Measurements from ENCODE around the gene STX1B. TPM values are rescaled to one million over a fixed set of nuclear protein-coding genes. Genes with fewer than 3 reads are reported as not detected.

The STX1B gene
- total RNA-seq, 1 donor from 2014 or later = 4.5 TPM

DNA sequence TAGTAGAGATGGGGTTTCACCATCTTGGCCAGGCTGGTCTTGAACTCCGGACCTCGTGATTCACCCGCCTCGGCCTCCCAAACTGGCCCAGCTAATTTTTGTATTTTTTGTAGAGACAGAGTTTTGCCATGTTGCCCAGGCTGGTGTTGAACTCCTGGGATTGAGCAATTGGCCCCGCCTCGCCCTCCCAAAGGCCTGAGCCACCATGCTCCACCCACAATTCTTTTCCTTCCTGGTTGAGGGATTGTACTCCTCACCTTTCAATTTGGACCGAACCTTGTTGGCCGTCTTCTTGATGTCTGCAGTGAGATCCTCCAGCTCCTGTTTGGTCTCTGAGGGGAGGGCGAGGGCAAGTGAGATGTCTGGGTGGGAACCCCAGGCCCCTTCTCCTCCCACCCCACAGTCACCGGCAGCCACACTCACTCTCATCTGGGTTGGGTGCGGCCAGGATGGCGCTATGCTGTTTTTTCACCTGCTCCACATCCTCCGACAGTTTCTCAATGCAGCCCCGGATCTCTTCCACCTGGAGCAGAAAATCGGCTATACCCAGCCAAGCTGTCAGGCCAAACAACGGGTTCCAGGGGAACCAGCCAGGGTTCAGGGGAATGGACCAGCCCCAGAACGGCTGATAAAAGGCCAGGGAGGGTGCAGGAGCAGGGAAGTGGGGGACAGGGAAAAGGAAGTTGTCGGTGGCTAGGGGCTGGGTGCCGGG is 9.6 kb downstream of the STX1B start:
- H3K4me3 Mint-ChIP-seq (ENCODE audit: unreplicated experiment) = no peak overlapping the region
- TF ChIP-seq CTCF (IDR thresholded peaks at IDR 0.05) = no peak
- H3K27me3 Mint-ChIP-seq (ENCODE audit: unreplicated experiment) = no peaks in the 10 kb centered on the region
- peaks cover 27% of the 10 kb centered on the region for H3K4me1 Mint-ChIP-seq (ENCODE audit: unreplicated experiment)
- no peaks in the 10 kb centered on the region for H3K36me3 Mint-ChIP-seq (ENCODE audit: unreplicated experiment)
- H3K9me3 Mint-ChIP-seq (ENCODE audit: unreplicated experiment) = no peaks in the 10 kb centered on the region
- H3K27ac Mint-ChIP-seq (ENCODE audit: unreplicated experiment) = no peak overlapping the region
- no peak for DNase-seq (ENCODE audit: extremely low spot score, unreplicated experiment)

GRCh38 chr16:30998852-30999761 is 11.3 kb downstream of the STX1B start:
- H3K9me3 Mint-ChIP-seq (ENCODE audit: unreplicated experiment) = no peaks in the 10 kb centered on the region
- TF ChIP-seq CTCF (IDR thresholded peaks at IDR 0.05) = no peak
- peaks cover 27% of the 10 kb centered on the region for H3K4me1 Mint-ChIP-seq (ENCODE audit: unreplicated experiment)
- DNase-seq (ENCODE audit: extremely low spot score, unreplicated experiment) = no peak
- no peaks in the 10 kb centered on the region for H3K36me3 Mint-ChIP-seq (ENCODE audit: unreplicated experiment)
- no peak overlapping the region for H3K4me3 Mint-ChIP-seq (ENCODE audit: unreplicated experiment)
- H3K27ac Mint-ChIP-seq (ENCODE audit: unreplicated experiment) = peak overlapping the region; percentile 78
- no peaks in the 10 kb centered on the region for H3K27me3 Mint-ChIP-seq (ENCODE audit: unreplicated experiment)

DNA sequence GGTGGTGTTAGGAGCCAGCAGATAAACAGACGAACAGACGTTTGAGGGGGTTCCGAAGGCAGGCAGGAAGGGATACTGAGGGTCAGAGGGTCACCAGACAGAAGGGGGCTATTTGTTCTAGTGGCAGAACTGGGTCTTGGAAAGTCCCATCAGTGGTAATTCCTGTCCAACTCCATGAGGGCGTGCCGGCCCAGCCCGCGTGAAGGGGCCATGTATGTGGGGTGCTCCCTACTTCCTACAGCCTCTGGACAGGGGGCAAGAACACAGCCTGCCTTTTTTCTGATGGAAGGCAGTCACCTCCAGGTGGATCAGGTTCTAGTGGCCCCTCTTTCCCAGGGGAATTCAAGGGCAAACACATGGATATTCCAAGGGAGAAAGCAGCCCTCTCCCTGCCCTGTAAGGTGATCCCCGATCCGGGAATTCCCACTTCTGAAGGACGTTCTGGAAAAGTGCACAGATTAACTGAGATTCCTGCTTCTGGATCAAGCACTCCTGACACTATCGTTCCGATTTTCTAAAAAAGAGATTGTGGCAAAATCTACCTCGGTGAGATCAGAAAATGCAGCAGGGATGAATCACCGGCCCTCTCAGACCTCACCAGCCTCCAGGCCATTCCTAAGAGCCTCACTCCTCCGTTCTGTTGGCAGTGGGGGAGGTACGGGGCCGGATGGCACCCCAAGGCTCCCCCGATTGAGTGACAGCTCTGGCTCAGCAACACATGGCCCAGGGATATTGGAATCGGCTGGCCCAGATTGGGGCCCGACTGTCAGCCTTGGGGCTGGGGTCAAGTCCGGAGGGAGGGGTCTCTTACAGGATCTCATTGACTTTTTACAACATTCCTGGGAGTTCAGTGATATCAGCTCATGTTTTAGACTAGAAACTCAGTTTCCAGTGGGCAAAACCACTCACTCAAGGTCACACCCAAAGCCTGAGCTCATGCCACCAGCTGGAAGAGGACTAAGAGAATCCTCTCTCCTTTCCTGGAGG is 12.4 kb downstream of the STX1B start:
- no peaks in the 10 kb centered on the region for H3K27me3 Mint-ChIP-seq (ENCODE audit: unreplicated experiment)
- TF ChIP-seq CTCF (IDR thresholded peaks at IDR 0.05) = no peak
- peak overlapping the region; percentile 78 for H3K27ac Mint-ChIP-seq (ENCODE audit: unreplicated experiment)
- peaks cover 27% of the 10 kb centered on the region for H3K4me1 Mint-ChIP-seq (ENCODE audit: unreplicated experiment)
- peak overlapping the region; percentile 73 for H3K4me3 Mint-ChIP-seq (ENCODE audit: unreplicated experiment)
- no peaks in the 10 kb centered on the region for H3K36me3 Mint-ChIP-seq (ENCODE audit: unreplicated experiment)
- no peaks in the 10 kb centered on the region for H3K9me3 Mint-ChIP-seq (ENCODE audit: unreplicated experiment)
- DNase-seq (ENCODE audit: extremely low spot score, unreplicated experiment) = no peak

DNA sequence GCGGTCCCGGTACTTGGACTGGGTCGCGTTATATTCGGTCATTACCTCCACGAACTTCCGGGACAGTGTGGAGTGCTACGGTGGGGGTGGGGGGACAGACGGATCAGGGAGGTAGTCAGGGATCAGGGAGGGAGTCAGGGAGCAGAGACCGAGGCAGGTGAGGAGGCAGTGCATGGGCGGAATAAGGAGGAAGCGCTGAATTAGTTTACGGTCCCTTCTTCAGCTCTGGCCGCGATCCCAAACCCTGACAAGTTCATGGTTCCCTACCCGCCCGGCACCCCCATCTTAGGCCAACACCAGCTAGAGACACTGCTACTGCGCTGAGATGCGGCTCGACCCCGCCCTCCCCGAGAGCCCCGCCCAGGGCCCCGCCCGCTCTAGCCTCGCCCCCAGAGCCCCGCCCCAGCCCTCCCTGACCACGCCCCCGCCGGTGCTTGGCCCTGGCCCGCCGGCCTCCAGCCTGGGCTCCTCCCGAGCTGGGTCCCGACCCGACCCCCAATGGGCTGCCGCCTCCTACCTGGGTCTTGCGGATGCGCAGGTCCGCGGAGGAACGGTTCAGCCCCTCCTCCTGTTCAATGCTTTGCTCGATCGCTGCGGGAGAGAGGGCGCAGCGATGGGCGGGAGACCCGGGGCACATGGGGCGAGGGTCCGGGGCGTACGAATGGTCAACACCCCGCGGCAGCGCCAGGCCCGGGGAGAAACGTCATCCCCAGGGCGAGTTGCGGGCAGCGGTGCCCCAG is 13.3 kb downstream of the STX1B start:
- Mint-ChIP-seq H3K4me1 (ENCODE audit: unreplicated experiment) (peaks cover 27% of the 10 kb centered on the region), H3K27ac (ENCODE audit: unreplicated experiment) (peak overlapping the region; percentile 78), H3K4me3 (ENCODE audit: unreplicated experiment) (peak overlapping the region; percentile 73), H3K27me3 (ENCODE audit: unreplicated experiment) (no peaks in the 10 kb centered on the region), H3K36me3 (ENCODE audit: unreplicated experiment) (no peaks in the 10 kb centered on the region), H3K9me3 (ENCODE audit: unreplicated experiment) (no peaks in the 10 kb centered on the region)
- TF ChIP-seq CTCF (IDR thresholded peaks at IDR 0.05) = no peak
- DNase-seq (ENCODE audit: extremely low spot score, unreplicated experiment) = no peak
